ENCODE measurements around the gene RALGPS2. TPM values are rescaled to one million over a fixed set of nuclear protein-coding genes. Genes with fewer than 3 reads are reported as not detected.

The RALGPS2 gene
- total and polyA plus RNA-seq, 2 of the 8 experiments (the other 6 are each of a cell fraction or from before 2014, with no cell fraction given), result 6.7 to 38.0 TPM

GRCh38 chr1:178901482-178902125 is 176.6 kb downstream of the RALGPS2 start:
- Histone ChIP-seq H2BK20ac (ENCODE audit: low read length) (no peak overlapping the region), H4K8ac (ENCODE audit: extremely low read depth, insufficient read depth, low read length) (no peak overlapping the region), H3K4ac (replicated peaks; ENCODE audit: insufficient read length, low read depth, low read length) (no peak overlapping the region), H2AK5ac (ENCODE audit: low read depth, low read length) (no peak overlapping the region), H3K23me2 (ENCODE audit: low read depth, low read length) (no peaks in the 10 kb centered on the region), H2BK120ac (replicated peaks; ENCODE audit: low read depth, low read length) (no peak overlapping the region), H3K4me3 (ENCODE audit: extremely low read depth in 1 of 4, insufficient read depth in 2 of 4, low read depth in 3 of 4, low read length in 4 of 4) (no peak overlapping the region), H3K4me2 (ENCODE audit: insufficient read depth in 1 of 2, low read depth in 2 of 2, low read length in 2 of 2) (no peak overlapping the region), H3K9ac (replicated peaks in 1 of 4; ENCODE audit: extremely low read depth in 1 of 4, low read depth in 3 of 4, low read length in 3 of 4) (no peak overlapping the region), H4K20me1 (replicated peaks in 1 of 2; ENCODE audit: control insufficient read depth in 1 of 2, insufficient read depth in 2 of 2, low read length in 2 of 2) (no peaks in the 10 kb centered on the region), H3K56ac (replicated peaks; ENCODE audit: insufficient read length, low read depth, low read length) (no peak overlapping the region), H4K91ac (replicated peaks; ENCODE audit: insufficient read length, low read length) (no peak overlapping the region), H2BK15ac (ENCODE audit: low read length) (no peak overlapping the region), H2AFZ (ENCODE audit: low read length) (no peak overlapping the region), H4K5ac (ENCODE audit: insufficient read length, low read depth, low read length) (no peak overlapping the region), H3K9me3 (ENCODE audit: insufficient read depth in 2 of 2, low read depth in 1 of 2, low read length in 1 of 2) (no peaks in the 10 kb centered on the region), H2BK12ac (ENCODE audit: low read depth, low read length) (no peak overlapping the region), H3K27me3 (replicated peaks in 1 of 4; ENCODE audit: control insufficient read depth in 3 of 4, extremely low read depth in 1 of 4, insufficient read depth in 3 of 4, low read length in 3 of 4) (no peaks in the 10 kb centered on the region), H3K36me3 (ENCODE audit: control insufficient read depth in 2 of 4, insufficient read depth in 4 of 4, low read length in 3 of 4) (peaks cover 0 to 2% (median under 1%) of the 10 kb centered on the region in 4 experiments; a peak in 3 of 8 replicates), H3K27ac (ENCODE audit: low read depth, low read length) (no peak overlapping the region), H3K18ac (ENCODE audit: extremely low read depth, low read length) (no peak overlapping the region), H3K4me1 (replicated peaks in 1 of 4; ENCODE audit: control insufficient read depth in 3 of 4, insufficient read depth in 4 of 4, low read length in 3 of 4) (no peaks in the 10 kb centered on the region), H2BK5ac (ENCODE audit: low read depth, low read length) (no peak overlapping the region), H3K79me2 (ENCODE audit: control insufficient read depth in 1 of 2, insufficient read depth in 2 of 2, low read length in 2 of 2) (no peaks in the 10 kb centered on the region), H3K79me1 (ENCODE audit: low read depth, low read length) (no peaks in the 10 kb centered on the region), H3K23ac (ENCODE audit: insufficient read length) (no peak overlapping the region), H3K14ac (ENCODE audit: insufficient read length) (no peak overlapping the region)
- ChIA-PET CTCF (ENCODE audit: partially characterized antibody) (interaction anchor here (0.8 to 1.0 kb wide), 2 partner anchors 9 to 21 kb away, joined by 4 read pairs; no protein-coding TSS in a partner anchor), POLR2A (ENCODE audit: partially characterized antibody) (no interaction called here)
- WGBS, 2 experiments (ENCODE audit: extremely low coverage in 1 of 2, insufficient coverage in 1 of 2, insufficient read length in 1 of 2, insufficient replicate concordance in 2 of 2, low coverage in 1 of 2, low lambda C conversion rate in 2 of 2, missing lambda C conversion rate in 1 of 2), result 67% methylated on average over 1 of the region's 1 CpG; no CpG with 5 or more reads in 1 of the 2 experiments
- FAIRE-seq (no peak), DNase-seq (ENCODE audit: low read depth in 1 of 2, low spot score in 2 of 2) (no peak)
- TF ChIP-seq FOSL1 (IDR thresholded peaks at IDR 0.05; ENCODE audit: insufficient read depth, low read depth, low read length) (no peak), RBBP5 (IDR thresholded peaks at IDR 0.05; ENCODE audit: borderline replicate concordance, low read depth, low read length) (no peak), EGR1 (IDR thresholded peaks at IDR 0.05; ENCODE audit: borderline replicate concordance, low read depth, low read length) (no peak), KDM4A (IDR thresholded peaks at IDR 0.05; ENCODE audit: low read depth, low read length, severe bottlenecking) (no peak), RNF2 (IDR thresholded peaks at IDR 0.05; ENCODE audit: borderline replicate concordance, low read depth, low read length, missing control alignments, poor library complexity, severe bottlenecking) (no peak), ATF3 (IDR thresholded peaks at IDR 0.05; ENCODE audit: insufficient read depth, low read depth, low read length) (no peak), BACH1 (IDR thresholded peaks at IDR 0.05; ENCODE audit: low read length) (no peak), SP2 (IDR thresholded peaks at IDR 0.05; ENCODE audit: low read length) (no peak), EP300 (IDR thresholded peaks at IDR 0.05; ENCODE audit: borderline replicate concordance in 1 of 2, low read depth in 2 of 2, low read length in 2 of 2) (no peak), PHF8 (conservative IDR thresholded peaks at IDR 0.05; ENCODE audit: low read depth, low read length) (no peak), SP1 (IDR thresholded peaks at IDR 0.05; ENCODE audit: low read depth, low read length) (no peak)
